Activated naive CD4-positive, alpha-beta T cell treated with anti-CD3 and anti-CD28 coated beads, Interleukin-2, amount 50 U/mL, for 24 hours (primary cell): ENCODE results near the gene ASB18.

Experiments used
- H3K27ac Mint-ChIP-seq: one replicate; pipeline ENCODE4 v1.8.0; 2021; ENCODE audit warnings: mild to moderate bottlenecking, mixed read lengths
- H3K27me3 Mint-ChIP-seq: one replicate; pipeline ENCODE4 v1.8.0; 2021; ENCODE audit warnings: mixed read lengths
- H3K36me3 Mint-ChIP-seq: one replicate; pipeline ENCODE4 v1.8.0; 2021; ENCODE audit warnings: mixed read lengths
- H3K4me1 Mint-ChIP-seq: one replicate; pipeline ENCODE4 v1.8.0; 2021; ENCODE audit warnings: mixed read lengths
- H3K4me3 Mint-ChIP-seq: one replicate; pipeline ENCODE4 v1.8.0; 2021; ENCODE audit warnings: mild to moderate bottlenecking, mixed read lengths
- H3K9me3 Mint-ChIP-seq: one replicate; pipeline ENCODE4 v1.8.0; 2021; ENCODE audit warnings: mixed read lengths

The ASB18 gene

DNA sequence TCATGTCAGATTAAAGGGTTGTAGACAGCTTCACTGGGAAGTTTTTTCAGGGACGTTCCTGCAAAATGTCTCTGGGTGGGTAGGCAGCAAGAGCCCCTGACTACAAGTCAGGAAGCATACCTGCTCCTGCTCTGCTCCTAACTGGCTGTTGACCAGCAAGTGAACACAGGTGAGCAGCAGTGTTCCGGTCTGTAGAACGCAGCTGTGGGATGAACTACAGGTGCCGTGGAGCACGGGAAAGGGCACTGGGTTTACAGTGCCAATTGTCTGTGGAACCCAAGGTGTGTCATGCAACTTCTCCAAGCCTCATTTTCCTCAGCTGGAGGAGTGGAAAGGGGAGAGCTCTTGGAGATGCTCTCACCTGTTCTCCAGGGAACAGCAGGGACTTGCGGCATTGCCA is 6.6 kb downstream of the ASB18 start:
- Mint-ChIP-seq H3K27ac (no peak overlapping the region), H3K27me3 (peaks cover 14% of the 10 kb centered on the region), H3K9me3 (no peaks in the 10 kb centered on the region), H3K4me1 (no peaks in the 10 kb centered on the region), H3K4me3 (no peak overlapping the region), H3K36me3 (peaks cover 1% of the 10 kb centered on the region)

DNA sequence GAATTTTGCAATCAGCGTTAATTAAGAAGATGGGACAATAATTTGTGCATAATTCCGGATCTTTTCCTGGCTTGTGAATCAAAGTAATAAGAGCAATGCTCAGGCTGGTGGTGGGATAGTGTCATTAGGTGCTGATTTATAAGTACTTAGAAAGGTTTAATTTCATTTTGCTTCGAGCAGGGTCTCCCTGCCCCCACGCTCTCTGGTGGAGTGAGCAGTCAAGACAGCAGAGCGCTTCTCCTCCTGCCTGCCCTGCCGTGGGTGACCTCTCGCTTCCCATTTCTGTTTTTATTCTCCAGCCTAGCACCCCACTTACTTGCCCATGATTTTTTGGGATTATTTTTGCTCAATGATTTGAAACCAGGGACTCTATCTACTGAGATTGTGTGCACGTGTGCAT is 7.1 kb downstream of the ASB18 start:
- peaks cover 1% of the 10 kb centered on the region for H3K36me3 Mint-ChIP-seq
- H3K4me1 Mint-ChIP-seq: no peaks in the 10 kb centered on the region
- H3K4me3 Mint-ChIP-seq: no peak overlapping the region
- peaks cover 14% of the 10 kb centered on the region for H3K27me3 Mint-ChIP-seq
- H3K9me3 Mint-ChIP-seq: no peaks in the 10 kb centered on the region
- H3K27ac Mint-ChIP-seq: no peak overlapping the region

DNA sequence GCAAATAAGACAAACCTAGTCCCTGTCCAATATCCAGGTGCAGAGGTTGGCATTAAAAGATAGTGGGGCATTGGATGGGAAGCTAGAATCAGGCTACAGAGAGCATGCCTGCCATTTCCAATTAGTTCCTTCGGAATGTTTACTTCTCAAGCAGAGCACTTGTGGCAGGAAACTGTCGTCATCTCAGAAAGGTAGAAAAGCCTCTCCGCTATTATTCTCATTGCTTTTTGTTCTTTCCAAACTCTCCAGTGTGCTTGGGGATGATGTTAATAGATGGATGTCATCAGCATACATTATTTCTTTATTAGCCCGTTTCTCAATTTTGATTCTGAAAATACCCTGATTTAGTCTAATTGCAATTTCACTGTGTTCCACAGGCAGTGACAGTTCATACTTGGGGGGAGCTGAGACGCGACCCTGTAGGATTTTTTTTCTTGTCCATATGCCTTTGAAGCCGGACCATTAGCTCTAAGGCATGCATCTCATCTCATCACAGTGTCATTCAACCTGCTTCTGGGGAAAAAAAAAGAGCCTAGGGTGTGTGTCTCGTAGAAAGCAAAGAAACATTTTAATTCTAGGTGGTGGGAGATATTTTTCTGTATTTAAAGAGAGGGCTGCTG is 7.7 kb downstream of the ASB18 start:
- H3K4me1 Mint-ChIP-seq: no peaks in the 10 kb centered on the region
- H3K9me3 Mint-ChIP-seq: no peaks in the 10 kb centered on the region
- H3K27me3 Mint-ChIP-seq: peaks cover 13% of the 10 kb centered on the region
- peaks cover 1% of the 10 kb centered on the region for H3K36me3 Mint-ChIP-seq
- no peak overlapping the region for H3K4me3 Mint-ChIP-seq
- no peak overlapping the region for H3K27ac Mint-ChIP-seq

DNA sequence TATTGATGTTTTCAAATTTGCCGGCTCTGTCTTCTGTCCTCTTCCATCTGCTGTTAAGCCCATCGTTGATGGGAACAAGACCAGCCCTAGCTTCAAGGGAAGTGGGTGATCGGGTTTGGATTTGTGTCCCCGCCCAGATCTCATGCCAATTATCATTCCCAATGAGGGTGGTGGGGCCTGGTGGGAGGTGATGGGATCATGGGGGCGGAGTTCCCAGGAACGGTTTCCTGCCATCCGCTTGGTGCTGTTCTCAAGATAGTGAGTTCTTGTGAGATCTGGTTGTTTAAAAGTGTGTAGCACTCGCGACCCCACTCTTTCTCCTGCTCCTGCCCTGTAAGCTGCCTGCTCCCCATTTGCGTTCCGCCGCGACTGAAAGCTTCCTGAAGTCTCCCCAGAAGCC is 9.5 kb downstream of the ASB18 start:
- H3K27ac Mint-ChIP-seq: no peak overlapping the region
- no peaks in the 10 kb centered on the region for H3K4me1 Mint-ChIP-seq

DNA sequence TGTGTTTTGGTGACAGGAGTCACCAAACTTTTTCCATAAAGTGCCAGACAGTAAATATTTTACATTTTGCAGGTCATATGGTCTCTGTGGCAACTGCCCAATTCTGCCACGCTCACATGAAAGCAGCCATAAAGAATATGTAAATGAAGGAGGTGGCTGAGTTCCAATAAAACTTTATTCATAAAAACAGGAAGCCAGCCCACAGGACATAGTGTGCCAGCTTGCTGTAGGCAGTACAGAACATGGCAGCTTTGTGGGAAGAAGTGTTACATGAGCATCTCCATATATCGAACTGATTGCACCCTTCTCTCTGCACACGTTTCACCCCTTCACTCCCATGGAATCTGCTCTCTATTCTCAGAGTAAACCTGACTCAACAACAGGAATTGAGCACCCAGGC is 10.2 kb downstream of the ASB18 start:
- H3K27me3 Mint-ChIP-seq: peaks cover 5% of the 10 kb centered on the region
- H3K4me3 Mint-ChIP-seq: no peak overlapping the region
- H3K4me1 Mint-ChIP-seq: no peaks in the 10 kb centered on the region
- H3K9me3 Mint-ChIP-seq: no peaks in the 10 kb centered on the region
- H3K36me3 Mint-ChIP-seq: no peaks in the 10 kb centered on the region
- no peak overlapping the region for H3K27ac Mint-ChIP-seq

More for the DNA sequence above, 9.5 kb downstream of the ASB18 start:
- no peak overlapping the region for H3K4me3 Mint-ChIP-seq
- H3K36me3 Mint-ChIP-seq: no peaks in the 10 kb centered on the region
- H3K9me3 Mint-ChIP-seq: no peaks in the 10 kb centered on the region
- peaks cover 5% of the 10 kb centered on the region for H3K27me3 Mint-ChIP-seq

DNA sequence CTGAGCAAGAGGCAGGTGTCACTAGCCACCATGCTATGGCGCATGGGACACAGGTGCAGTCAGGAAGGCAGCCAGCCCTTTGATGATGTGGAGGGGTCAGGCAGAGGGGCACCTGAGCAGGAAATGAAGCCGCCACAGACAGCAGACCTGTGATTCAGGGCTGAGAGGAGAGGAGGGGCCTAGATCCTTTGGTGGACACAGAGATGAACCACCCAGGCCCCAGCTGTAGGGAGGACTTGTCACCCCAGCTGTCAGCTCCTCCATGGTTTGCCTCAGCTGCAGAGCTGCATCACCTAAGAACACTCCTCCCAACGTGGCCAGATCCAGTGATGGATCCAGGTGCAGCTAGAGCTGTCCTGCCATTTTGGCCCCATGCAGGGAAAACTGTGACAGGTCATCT is 11.6 kb downstream of the ASB18 start:
- Mint-ChIP-seq H3K4me1 (no peaks in the 10 kb centered on the region), H3K36me3 (no peaks in the 10 kb centered on the region), H3K4me3 (no peak overlapping the region), H3K27ac (no peak overlapping the region), H3K27me3 (peaks cover 5% of the 10 kb centered on the region), H3K9me3 (no peaks in the 10 kb centered on the region)

DNA sequence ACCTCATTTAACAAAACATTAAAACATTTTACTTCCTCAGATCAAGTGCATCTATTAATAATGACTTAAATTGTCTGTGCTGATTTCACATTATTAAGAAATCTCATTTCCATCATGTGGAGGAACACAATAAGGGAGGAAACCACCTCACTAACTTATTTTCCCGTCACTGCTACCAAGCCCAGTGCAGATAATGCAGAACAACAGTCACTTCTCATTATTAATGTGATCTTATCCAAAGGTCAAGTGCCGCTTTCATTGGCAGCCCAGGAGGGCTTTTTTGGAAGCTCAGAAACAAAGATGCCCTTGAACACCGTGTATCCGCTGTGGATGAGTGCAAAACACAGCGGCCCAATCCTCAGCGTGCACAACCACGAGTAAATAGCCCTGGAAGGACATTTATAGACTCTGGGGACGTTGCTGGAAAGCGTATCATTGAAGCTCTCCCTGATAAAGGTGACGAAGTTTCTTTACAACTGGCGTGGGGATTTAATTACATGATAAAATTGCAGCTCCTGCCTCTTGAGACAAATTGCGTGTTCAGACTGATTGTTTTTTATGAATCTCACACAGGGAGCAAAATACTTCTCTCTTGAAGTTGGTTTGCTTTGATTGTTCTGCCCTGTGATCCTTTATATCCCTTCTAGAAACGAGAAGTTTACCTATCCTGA is 13.2 kb downstream of the ASB18 start:
- H3K4me3 Mint-ChIP-seq: no peak overlapping the region
- H3K9me3 Mint-ChIP-seq: no peaks in the 10 kb centered on the region
- H3K4me1 Mint-ChIP-seq: no peaks in the 10 kb centered on the region
- H3K27me3 Mint-ChIP-seq: peaks cover 7% of the 10 kb centered on the region
- H3K27ac Mint-ChIP-seq: no peak overlapping the region
- no peaks in the 10 kb centered on the region for H3K36me3 Mint-ChIP-seq

DNA sequence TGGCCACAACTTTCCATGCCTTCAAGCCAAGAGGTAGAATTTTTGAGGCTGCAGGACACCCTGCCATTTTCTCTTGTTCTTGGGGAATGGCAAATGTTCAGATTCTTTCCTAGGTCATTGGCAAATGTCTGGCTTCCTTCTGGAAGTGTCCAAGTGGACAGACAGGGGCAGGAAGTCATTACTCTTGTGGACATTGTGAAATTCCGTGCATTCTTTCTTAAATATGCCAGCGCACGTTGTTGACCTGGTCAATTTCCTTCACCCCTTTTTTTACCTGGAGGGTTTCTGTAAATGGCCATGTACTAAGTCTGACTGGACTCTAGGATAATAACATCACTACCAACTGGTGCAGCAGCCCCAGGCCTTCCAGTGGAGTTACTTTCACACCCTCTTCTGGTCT is 13.9 kb downstream of the ASB18 start:
- Mint-ChIP-seq H3K27me3 (peaks cover 9% of the 10 kb centered on the region), H3K36me3 (no peaks in the 10 kb centered on the region), H3K4me3 (no peak overlapping the region), H3K27ac (no peak overlapping the region), H3K4me1 (no peaks in the 10 kb centered on the region), H3K9me3 (no peaks in the 10 kb centered on the region)

DNA sequence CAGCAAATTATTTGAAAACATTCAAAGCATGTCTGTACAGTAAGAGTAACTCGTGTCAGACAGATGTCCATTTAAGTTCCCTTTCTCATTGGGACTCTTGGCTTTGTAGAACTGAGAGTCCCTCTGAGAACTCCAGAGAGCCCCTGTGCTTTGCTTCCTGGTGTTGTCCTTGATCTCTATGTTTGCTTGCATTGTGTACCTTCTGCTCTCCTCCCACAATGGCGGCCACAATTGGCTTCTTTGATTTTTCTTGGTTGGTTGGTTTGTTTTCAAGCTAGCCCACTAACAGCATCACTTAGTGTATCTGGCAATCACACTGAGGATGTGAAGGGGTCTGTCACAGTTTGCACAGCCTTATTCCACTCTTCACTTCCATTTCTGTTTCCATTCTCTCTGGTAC is 15.1 kb downstream of the ASB18 start:
- Mint-ChIP-seq H3K27me3 (peaks cover 7% of the 10 kb centered on the region), H3K27ac (no peak overlapping the region), H3K9me3 (no peaks in the 10 kb centered on the region), H3K4me1 (no peaks in the 10 kb centered on the region), H3K4me3 (no peak overlapping the region), H3K36me3 (no peaks in the 10 kb centered on the region)

DNA sequence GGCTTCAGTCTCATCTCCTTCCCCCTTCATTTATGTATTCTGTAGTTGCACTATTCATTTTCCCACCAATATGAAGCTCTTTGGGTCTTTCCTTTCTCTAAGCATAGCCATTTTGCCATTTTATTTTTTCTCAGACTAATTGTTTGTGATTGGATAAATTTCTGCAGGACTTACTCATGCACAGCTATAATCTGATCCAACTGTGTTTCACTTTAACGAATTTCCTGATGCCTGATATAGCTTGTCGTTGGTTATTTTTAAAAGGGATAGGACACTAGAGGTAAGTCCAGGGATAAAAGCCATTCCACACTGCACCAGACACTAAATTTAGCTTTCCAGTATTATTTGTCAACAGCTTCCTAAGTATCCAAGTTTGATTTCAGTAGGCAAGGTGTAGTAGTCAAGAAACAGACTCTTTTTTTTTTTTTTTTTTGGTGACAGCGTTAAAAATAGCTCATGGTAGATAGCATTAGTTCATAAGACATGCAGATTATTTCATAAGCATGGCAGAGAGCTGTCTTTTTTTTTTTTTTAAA is 17.4 kb downstream of the ASB18 start:
- no peaks in the 10 kb centered on the region for H3K36me3 Mint-ChIP-seq
- no peak overlapping the region for H3K27ac Mint-ChIP-seq
- H3K27me3 Mint-ChIP-seq: peaks cover 9% of the 10 kb centered on the region
- H3K9me3 Mint-ChIP-seq: no peaks in the 10 kb centered on the region
- no peak overlapping the region for H3K4me3 Mint-ChIP-seq
- no peaks in the 10 kb centered on the region for H3K4me1 Mint-ChIP-seq

DNA sequence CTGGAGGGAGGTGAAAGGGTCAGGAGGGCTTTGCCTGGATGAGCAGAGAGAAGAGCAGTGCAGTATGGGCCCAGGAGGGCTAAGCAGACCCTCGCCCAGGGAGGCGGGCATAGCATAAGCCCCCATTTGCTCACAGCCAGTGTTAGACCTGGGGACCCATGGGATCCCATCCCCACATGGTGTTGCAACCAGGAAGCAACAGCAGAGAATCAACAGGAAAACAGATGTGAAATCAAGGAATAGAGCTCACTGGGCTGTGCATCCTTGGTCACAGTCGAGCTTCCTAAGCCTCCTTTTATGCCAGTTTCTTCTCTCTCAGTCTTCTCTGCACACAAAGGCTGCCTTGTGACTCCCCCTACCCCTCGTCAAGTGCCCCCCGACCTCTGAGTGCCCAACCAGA is 19.9 kb downstream of the ASB18 start:
- Mint-ChIP-seq H3K27me3 (peaks cover 16% of the 10 kb centered on the region), H3K4me3 (no peak overlapping the region), H3K9me3 (no peaks in the 10 kb centered on the region), H3K36me3 (no peaks in the 10 kb centered on the region), H3K4me1 (no peaks in the 10 kb centered on the region), H3K27ac (no peak overlapping the region)

DNA sequence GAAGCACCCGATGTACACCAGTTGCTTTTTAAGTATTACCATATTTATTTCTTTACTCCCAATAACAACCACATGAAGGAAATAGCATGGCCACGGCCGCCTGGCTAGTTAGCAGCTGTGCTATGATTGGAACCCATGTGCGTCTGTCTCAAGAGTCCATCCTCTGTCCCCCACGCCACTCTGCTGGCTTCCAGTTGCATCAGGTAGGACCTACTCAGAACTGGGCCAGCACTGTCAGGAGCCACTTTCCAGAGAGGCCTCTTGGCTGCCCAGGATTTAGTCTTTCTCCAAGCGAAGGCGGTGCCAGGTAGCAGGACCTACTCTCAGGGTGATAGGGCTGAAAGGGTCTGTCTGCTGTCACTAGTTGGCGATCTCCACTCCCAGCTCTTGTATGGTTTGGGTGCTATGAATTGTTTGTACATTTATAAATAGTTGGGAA is 22.1 kb downstream of the ASB18 start:
- H3K4me3 Mint-ChIP-seq: no peak overlapping the region
- H3K36me3 Mint-ChIP-seq: no peaks in the 10 kb centered on the region
- H3K9me3 Mint-ChIP-seq: no peaks in the 10 kb centered on the region
- no peak overlapping the region for H3K27ac Mint-ChIP-seq
- H3K4me1 Mint-ChIP-seq: no peaks in the 10 kb centered on the region
- H3K27me3 Mint-ChIP-seq: peaks cover 22% of the 10 kb centered on the region

DNA sequence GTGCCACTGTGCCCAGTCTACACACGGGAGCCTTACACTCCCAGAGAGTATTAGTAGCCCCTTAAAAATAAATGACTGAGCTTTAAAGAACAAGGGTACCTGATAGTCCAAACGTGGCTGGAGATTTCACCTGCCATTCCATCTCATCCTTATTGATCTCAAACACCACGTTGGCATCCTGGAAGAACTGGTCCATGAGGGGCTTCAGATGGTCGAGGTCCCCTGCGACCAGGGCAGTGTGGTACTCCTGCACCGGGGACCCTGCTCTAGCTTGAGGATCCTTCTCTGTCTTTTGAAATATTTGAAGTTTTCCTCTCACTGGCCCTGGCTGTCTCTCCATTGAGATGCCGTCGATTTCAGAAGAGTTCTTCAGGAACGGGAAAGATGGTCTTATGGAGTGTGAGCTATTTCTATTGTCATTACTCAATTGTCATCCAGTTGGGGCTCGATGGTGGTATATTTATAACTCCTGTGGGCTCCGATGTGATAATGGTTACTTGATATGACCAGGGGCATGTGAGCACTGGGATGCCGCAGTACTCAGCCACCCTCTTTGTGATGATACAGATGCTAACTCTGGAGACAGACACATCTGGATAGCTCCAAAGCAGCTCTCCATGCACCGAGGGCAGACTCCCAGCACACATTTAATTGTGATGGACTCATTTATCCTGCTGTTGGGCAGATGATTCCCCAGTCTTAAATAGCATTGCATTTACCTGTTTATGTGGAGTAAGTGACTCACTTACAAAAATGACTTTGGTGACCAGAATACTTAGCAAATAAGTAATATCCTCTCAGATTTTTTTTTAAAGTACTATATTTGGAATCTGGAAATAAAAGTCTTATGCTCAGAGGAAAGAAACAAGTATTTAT is 22.8 kb downstream of the ASB18 start:
- Mint-ChIP-seq H3K4me3 (no peak overlapping the region), H3K36me3 (no peaks in the 10 kb centered on the region), H3K27ac (no peak overlapping the region), H3K27me3 (peaks cover 21% of the 10 kb centered on the region), H3K4me1 (no peaks in the 10 kb centered on the region), H3K9me3 (no peaks in the 10 kb centered on the region)

DNA sequence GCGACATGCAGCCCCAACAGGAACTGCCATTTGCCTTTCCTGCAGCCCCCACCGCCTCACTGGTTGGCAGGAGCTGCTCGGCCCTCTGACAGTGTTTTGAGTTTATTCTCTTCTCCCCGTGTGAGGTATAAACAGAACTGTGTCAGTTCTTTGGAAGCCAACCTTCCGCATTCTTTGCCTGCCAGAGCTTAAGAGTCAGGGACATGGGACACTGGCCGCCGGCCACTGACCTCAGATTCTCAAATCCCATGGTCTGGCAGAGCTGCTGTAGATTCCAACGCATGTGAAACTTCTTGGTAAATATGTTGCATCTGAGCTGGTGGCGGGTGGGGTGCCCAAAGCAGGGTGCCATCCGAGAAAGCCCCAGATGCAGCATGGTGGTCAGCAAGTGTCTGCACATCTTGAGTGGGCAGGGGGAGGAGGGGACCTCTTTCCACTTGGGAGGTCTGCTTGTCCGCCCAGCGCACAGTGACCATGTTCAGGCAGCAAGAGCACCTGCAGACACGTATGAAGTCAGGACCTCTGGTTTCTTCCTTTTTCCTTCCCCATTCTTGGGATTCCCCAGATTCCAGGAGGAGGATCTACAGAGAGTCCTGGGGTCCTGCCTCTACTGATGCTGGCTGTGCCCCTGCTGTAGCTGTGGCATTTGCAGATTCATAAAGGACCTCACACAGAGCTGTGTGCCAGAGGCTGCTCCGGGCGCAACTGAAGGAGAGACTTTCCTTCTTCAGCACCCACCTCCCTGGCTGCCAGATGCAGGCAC is 23.8 kb downstream of the ASB18 start:
- Mint-ChIP-seq H3K27me3 (peaks cover 26% of the 10 kb centered on the region), H3K27ac (no peak overlapping the region), H3K4me1 (peaks cover 4% of the 10 kb centered on the region), H3K4me3 (no peak overlapping the region), H3K9me3 (no peaks in the 10 kb centered on the region), H3K36me3 (no peaks in the 10 kb centered on the region)

DNA sequence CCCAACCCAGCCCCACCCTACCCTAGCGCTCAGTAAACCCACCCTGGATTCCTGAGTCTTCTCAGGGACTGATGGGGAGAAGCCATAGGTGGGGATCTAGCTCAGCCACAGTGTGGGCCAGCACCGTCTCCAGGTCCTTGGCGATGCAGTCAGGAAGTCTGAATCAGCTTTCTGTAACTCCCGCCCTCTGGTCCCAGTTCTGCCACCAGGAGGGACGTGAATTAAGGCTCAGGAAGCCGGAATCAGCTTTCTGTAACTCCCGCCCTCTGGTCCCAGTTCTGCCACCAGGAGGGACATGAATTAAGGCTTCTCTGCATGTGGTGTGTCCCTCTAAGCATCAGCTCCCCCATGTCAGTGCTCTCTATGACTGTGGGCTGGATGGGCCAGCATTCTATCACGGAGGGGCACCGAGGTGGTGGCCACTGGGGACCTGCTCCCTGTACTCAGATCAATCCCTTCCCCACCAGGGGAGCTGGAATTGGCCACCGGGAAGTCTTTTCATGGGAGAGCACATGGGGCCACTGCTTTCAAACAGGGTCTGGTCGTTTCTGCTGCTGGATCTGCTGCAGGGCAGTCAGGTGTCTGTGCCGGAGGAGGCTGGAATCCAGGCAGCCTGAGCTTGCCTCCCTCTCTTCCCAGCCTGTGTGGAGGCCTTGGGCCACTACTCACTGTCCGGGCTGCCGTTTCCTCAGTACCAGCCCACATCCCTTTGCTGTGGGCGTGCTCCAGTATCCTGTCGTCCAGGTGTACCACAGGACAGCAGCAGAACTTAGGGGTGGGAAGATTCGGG is 24.7 kb downstream of the ASB18 start:
- no peak overlapping the region for H3K4me3 Mint-ChIP-seq
- no peaks in the 10 kb centered on the region for H3K9me3 Mint-ChIP-seq
- peaks cover 30% of the 10 kb centered on the region for H3K27me3 Mint-ChIP-seq
- H3K4me1 Mint-ChIP-seq: peaks cover 4% of the 10 kb centered on the region
- H3K36me3 Mint-ChIP-seq: no peaks in the 10 kb centered on the region
- H3K27ac Mint-ChIP-seq: no peak overlapping the region
